Large intestine (tissue), 12 donors: ENCODE results near the gene NQO1. TPM values are rescaled to one million over a fixed set of nuclear protein-coding genes. Genes with fewer than 3 reads are reported as not detected.

Experiments
- DNase-seq, 2 donors: peaks; one replicate each; pipeline versions ENCODE4 v3.0.0 to v3.0.0-alpha.2; 2013
- H3K27ac ChIP-seq: one replicate; pipeline ENCODE4 v1.5.1; 2013; ENCODE audit warnings: low read length
- H3K27me3 ChIP-seq: 2 replicates; pipeline ENCODE4 v1.6.1; 2013; ENCODE audit warnings: low read length; ENCODE audit not compliant: control insufficient read depth, insufficient read depth
- H3K36me3 ChIP-seq: 2 replicates; pipeline ENCODE4 v1.6.1; 2013; ENCODE audit warnings: low read length; ENCODE audit not compliant: control insufficient read depth, insufficient read depth
- H3K4me1 ChIP-seq: one replicate; pipeline ENCODE4 v1.6.1; 2013; ENCODE audit warnings: low read length; ENCODE audit not compliant: control insufficient read depth, insufficient read depth
- H3K4me3 ChIP-seq: one replicate; pipeline ENCODE4 v1.5.1; 2013; ENCODE audit warnings: low read length
- H3K9me3 ChIP-seq: one replicate; pipeline ENCODE4 v1.6.1; 2013; ENCODE audit warnings: mild to moderate bottlenecking, low read depth, low read length, moderate library complexity; ENCODE audit not compliant: control insufficient read depth
- WGBS: methylation state at CpG from one replicate; pipeline ENCODE4 v1.1.5; 2013; ENCODE audit warnings: low lambda C conversion rate; ENCODE audit not compliant: insufficient coverage; 5-methylcytosine and 5-hydroxymethylcytosine counted together
- long read RNA-seq, 11 donors: transcript quantifications; one replicate each; lab custom pipeline, GENCODE V29; 2026
- polyA plus RNA-seq: library from polyadenylated mRNA; unstranded; fragments of 120-200 nt; gene quantifications from one replicate; pipeline ENCODE4 v1.2.1, GENCODE V29; 2013

NQO1 gene
- polyA plus RNA-seq: 16.9 TPM
- long read RNA-seq, donor 1, partial matches to known transcripts: 0 of 3 reads
- long read RNA-seq, donor 1, other reads (novel, unspliced or antisense): 0 of 3 reads
- long read RNA-seq, donor 2, transcript NQO1-201 (6 exons, 2,912 nt): major isoform, 6 of 8 reads
- long read RNA-seq, donor 2, partial matches to known transcripts: 0 of 8 reads
- long read RNA-seq, donor 2, other reads (novel, unspliced or antisense): 0 of 8 reads
- long read RNA-seq, donor 3: 0 reads
- long read RNA-seq, donor 4: 0 reads
- long read RNA-seq, donor 5, partial matches to known transcripts: 0 of 4 reads
- long read RNA-seq, donor 5, other reads (novel, unspliced or antisense): 0 of 4 reads
- long read RNA-seq, donor 6, transcript NQO1-201 (6 exons, 2,912 nt): major isoform, 13 of 14 reads
- long read RNA-seq, donor 6, partial matches to known transcripts: 0 of 14 reads
- long read RNA-seq, donor 6, other reads (novel, unspliced or antisense): 0 of 14 reads
- long read RNA-seq, donor 7, transcript NQO1-201 (6 exons, 2,912 nt): major isoform, 5 of 7 reads
- long read RNA-seq, donor 7, partial matches to known transcripts: 0 of 7 reads
- long read RNA-seq, donor 7, other reads (novel, unspliced or antisense): 0 of 7 reads
- long read RNA-seq, donor 8, transcript NQO1-201 (6 exons, 2,912 nt): major isoform, 5 of 5 reads
- long read RNA-seq, donor 8, partial matches to known transcripts: 0 of 5 reads
- long read RNA-seq, donor 8, other reads (novel, unspliced or antisense): 0 of 5 reads
- long read RNA-seq, donor 9, transcript NQO1-201 (6 exons, 2,912 nt): major isoform, 7 of 7 reads
- long read RNA-seq, donor 9, partial matches to known transcripts: 0 of 7 reads
- long read RNA-seq, donor 9, other reads (novel, unspliced or antisense): 0 of 7 reads
- long read RNA-seq, donor 10, transcript NQO1-201 (6 exons, 2,912 nt): major isoform, 10 of 11 reads
- long read RNA-seq, donor 10, partial matches to known transcripts: 0 of 11 reads
- long read RNA-seq, donor 10, other reads (novel, unspliced or antisense): 0 of 11 reads
- long read RNA-seq, donor 11, partial matches to known transcripts: 0 of 3 reads
- long read RNA-seq, donor 11, other reads (novel, unspliced or antisense): 0 of 3 reads

GRCh38 chr16:69726313-69727060 lies at the start of gene NQO1:
TSS of gene NQO1 (minus strand) at chr16:69726560. CDS start at chr16:69726439, 121 bp downstream.
- WGBS: no CpG with 5 or more reads among the region's 31 CpGs
- Histone ChIP-seq H3K4me1 (peaks cover 30% of the 10 kb centered on the region), H3K4me3 (peak within 1 kb of the TSS; percentile 63), H3K27ac (peak within 1 kb of the TSS; percentile 81), H3K36me3 (no peaks in the 10 kb centered on the region), H3K27me3 (no peaks in the 10 kb centered on the region), H3K9me3 (no peaks in the 10 kb centered on the region)
- DNase-seq: peak; percentile 90 to 94

GRCh38 chr16:69775563-69775962 lies 49.2 kb upstream of the NQO1 start:
- peaks cover 7% of the 10 kb centered on the region for H3K9me3 ChIP-seq
- no peaks in the 10 kb centered on the region for H3K27me3 ChIP-seq
- H3K36me3 ChIP-seq: peaks cover 6% of the 10 kb centered on the region
- no peaks in the 10 kb centered on the region for H3K4me1 ChIP-seq
- no peak overlapping the region for H3K4me3 ChIP-seq
- no peak overlapping the region for H3K27ac ChIP-seq
- DNase-seq: no peak

DNA sequence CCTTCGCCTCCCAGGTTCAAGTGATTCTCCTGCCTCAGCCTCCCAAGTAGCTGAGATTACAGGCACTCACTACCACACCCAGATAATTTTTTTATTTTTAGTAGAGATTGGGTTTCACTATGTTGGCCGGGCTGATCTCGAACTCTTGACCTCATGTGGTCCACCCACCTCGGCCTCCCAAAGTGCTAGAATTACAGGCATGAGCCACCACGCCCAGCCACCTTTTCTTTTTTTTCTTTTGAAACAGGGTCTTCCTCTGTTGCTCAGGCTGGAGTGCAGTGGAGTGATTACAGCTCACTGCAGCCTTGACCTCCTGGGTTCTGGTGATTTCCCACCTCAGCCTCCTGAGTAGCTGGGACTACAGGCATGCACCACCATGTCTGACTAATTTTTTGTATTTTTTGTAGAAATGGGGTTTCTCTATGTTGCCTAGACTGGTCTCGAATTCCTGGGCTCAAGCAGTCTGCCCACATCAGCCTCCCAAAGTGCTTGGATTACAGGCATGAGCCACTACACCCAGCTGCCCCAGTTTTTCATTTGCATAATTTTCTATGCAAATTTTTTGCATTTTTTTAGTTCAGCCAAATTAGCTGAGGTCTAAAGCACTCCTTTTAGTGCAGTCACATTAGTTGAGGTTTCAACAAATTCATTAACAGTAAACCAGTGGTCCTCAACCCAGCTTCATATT lies 47.0 kb upstream of the NQO1 start:
- no CpG with 5 or more reads among the region's 6 CpGs for WGBS
- Histone ChIP-seq H3K4me1 (no peaks in the 10 kb centered on the region), H3K4me3 (no peak overlapping the region), H3K27ac (no peak overlapping the region), H3K27me3 (no peaks in the 10 kb centered on the region), H3K9me3 (peaks cover 7% of the 10 kb centered on the region), H3K36me3 (peaks cover 8% of the 10 kb centered on the region)
- no peak for DNase-seq

GRCh38 chr16:69771651-69771967 lies 45.2 kb upstream of the NQO1 start:
- no CpG with 5 or more reads among the region's 2 CpGs for WGBS
- Histone ChIP-seq H3K4me3 (no peak overlapping the region), H3K9me3 (peaks cover 7% of the 10 kb centered on the region), H3K36me3 (peaks cover 5% of the 10 kb centered on the region), H3K27me3 (no peaks in the 10 kb centered on the region), H3K4me1 (peaks cover 4% of the 10 kb centered on the region), H3K27ac (no peak overlapping the region)
- DNase-seq: no peak

- no peak overlapping the region for H3K27ac ChIP-seq
- no peak overlapping the region for H3K4me3 ChIP-seq
- no CpG with 5 or more reads among the region's 2 CpGs for WGBS
- no peak for DNase-seq
- no peaks in the 10 kb centered on the region for H3K9me3 ChIP-seq
- peaks cover 4% of the 10 kb centered on the region for H3K4me1 ChIP-seq
- peaks cover 2% of the 10 kb centered on the region for H3K36me3 ChIP-seq
- H3K27me3 ChIP-seq: no peaks in the 10 kb centered on the region
Observed at GRCh38 chr16:69769404-69769803, 43.0 kb upstream of the NQO1 start.

- Histone ChIP-seq H3K4me1 (peaks cover 5% of the 10 kb centered on the region), H3K9me3 (no peaks in the 10 kb centered on the region), H3K36me3 (peaks cover 2% of the 10 kb centered on the region), H3K4me3 (no peak overlapping the region), H3K27ac (no peak overlapping the region), H3K27me3 (no peaks in the 10 kb centered on the region)
- 100% methylated on average over 1 of the region's 6 CpGs for whole genome bisulfite sequencing
- no peak for DNase-seq
Observed at GRCh38 chr16:69768666-69769065, 42.3 kb upstream of the NQO1 start.

GRCh38 chr16:69767459-69768229 lies 41.3 kb upstream of the NQO1 start:
- Histone ChIP-seq H3K27me3 (no peaks in the 10 kb centered on the region), H3K27ac (no peak overlapping the region), H3K9me3 (no peaks in the 10 kb centered on the region), H3K36me3 (peaks cover 2% of the 10 kb centered on the region), H3K4me1 (peaks cover 7% of the 10 kb centered on the region), H3K4me3 (no peak overlapping the region)
- DNase-seq: peak in 1 of 2 donors; percentile 47
- WGBS: 28% methylated on average over 3 of the region's 5 CpGs

GRCh38 chr16:69763599-69763942 lies 37.2 kb upstream of the NQO1 start:
- Histone ChIP-seq H3K36me3 (no peaks in the 10 kb centered on the region), H3K4me3 (peak overlapping the region; percentile 89), H3K27ac (peak overlapping the region; percentile 83), H3K4me1 (peaks cover 13% of the 10 kb centered on the region), H3K9me3 (no peaks in the 10 kb centered on the region), H3K27me3 (no peaks in the 10 kb centered on the region)
- DNase-seq: no peak
- no CpG with 5 or more reads among the region's 5 CpGs for WGBS

DNA sequence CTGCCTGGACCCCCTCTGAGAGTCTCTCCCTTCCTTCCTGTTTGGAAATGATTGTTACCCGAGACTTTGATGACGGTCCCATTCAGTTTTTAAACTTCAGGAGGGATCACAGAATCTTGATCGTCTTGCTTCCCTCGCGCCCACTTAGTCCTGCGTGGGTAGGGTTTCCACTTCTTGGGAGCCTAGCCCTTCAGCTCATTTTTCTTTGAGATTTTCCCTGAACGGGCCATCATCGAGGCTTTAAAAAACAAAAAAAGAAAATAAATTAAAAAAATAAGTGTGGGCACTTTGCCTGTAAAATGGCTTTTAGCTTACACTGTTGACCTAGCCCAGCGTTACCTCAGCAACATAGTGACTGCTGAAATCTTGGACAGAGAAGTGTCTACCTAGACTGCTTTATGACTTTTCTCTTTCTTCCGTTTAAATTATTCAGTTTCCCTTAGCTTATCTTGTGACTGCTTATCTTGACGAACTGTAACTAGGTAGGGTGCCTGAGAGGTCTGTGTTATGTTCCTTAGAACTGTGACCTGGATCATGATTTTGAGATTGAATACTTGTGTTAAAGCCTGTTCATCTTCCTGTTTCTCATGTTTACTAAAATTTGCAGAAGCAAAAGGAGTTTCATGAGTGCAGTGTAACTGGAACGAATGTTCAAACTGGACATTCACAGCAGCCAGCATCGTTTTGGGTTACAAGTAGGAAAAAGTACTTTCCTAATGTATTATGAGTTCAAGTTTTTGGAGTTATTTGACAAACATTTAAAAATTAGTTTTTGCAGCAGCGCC lies 36.6 kb upstream of the NQO1 start:
- Histone ChIP-seq H3K36me3 (no peaks in the 10 kb centered on the region), H3K4me1 (peaks cover 12% of the 10 kb centered on the region), H3K27ac (peak overlapping the region; percentile 83), H3K4me3 (peak overlapping the region; percentile 89), H3K9me3 (no peaks in the 10 kb centered on the region), H3K27me3 (no peaks in the 10 kb centered on the region)
- 3% methylated on average over 4 of the region's 14 CpGs for WGBS
- peak; percentile 58 to 81 for DNase-seq
